ENCODE measurements around the gene LINGO3.

LINGO3 gene

DNA sequence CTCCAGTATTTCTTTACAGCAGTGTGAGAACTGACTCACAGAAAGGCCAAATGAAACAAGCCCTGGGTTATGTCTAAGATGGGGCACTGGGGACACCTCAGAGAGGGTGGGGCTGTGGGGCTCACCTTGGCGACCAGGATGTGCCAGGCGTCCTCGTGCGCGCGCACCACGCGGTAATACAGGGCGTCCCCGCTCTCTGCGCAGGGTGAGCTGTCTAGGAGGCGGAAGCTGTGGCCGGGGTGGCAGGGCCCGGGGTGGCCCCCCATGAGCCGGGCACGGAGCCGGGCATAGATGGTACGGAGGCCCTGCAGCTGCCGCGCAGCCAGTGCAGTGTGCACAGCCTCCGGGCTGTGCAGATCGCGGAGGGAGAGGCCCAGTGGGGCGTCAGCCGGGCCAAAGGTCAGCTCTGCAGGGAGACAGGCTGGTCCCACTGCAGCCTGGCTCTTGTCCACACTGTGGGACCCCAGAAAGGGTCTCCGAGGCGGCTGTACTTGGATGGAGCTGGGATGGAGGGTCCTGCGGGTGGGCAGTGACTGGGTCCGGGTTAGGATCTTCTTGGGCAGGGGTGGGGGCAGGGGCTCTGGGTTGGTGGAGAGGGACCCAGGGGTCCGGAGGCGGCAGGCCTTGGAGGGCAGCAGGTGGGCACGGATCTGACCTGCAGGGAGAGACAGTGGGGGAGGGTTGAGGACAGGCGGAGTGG is 29.3 kb downstream of the LINGO3 start:
- no peak for DNase-seq

DNA sequence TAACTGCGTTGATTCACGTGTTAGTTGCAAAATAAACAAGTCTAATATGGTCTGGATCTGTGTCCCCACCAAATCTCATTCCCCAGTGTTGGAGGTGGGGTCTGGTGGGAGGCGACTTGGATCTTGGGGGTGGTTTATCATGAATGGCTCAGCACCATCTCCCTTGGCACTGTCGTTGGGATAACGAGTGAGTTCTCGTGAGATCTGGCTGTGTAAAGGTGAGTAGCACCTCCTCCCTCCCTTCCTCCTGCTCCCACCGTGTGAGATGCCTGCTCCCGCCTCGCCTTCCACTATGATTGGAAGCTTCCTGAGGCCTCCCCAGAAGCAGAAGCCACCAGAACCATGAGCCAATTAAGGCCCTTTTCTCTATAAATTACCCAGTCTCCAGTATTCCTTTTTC is 30.8 kb downstream of the LINGO3 start:
- no peak for DNase-seq

GRCh38 chr19:2276429-2276986 is 31.4 kb downstream of the LINGO3 start:
- no peak for DNase-seq

GRCh38 chr19:2275588-2276428 is 32.1 kb downstream of the LINGO3 start:
- no peak for DNase-seq

DNA sequence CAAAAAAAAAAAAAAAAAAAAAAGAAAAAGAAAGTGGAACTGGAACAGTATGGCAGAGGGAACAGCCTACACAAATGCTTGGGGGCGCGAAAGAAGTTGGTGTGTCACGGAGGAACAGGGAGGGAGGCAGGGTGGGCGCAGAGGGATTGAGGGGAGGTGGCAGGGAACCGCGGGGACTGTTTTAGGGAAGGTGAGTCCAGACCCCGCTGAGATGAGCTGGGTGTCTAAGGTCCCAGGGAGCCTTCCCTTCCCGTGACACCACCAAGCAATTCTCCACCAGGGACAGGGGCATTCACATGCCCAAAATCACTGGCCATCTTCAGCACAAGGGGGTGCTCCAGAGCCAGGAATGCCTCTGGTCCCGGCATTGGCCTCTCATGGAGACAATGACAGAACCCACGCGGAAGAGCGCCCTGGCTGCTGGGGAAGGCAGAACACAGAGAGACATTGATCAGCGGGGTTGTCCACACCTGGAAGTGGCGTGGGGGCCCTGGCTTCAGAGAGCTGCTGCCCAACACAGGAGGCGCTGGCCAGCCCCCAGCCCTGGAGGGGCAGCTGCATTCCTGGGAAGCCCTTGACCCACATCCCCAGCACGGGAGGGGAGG is 32.9 kb downstream of the LINGO3 start:
- DNase-seq = peak; percentile 29

GRCh38 chr19:2274185-2274711 is 33.7 kb downstream of the LINGO3 start:
- DNase-seq = no peak

GRCh38 chr19:2273356-2274184 is 34.4 kb downstream of the LINGO3 start:
- peak; percentile 66 for DNase-seq

DNA sequence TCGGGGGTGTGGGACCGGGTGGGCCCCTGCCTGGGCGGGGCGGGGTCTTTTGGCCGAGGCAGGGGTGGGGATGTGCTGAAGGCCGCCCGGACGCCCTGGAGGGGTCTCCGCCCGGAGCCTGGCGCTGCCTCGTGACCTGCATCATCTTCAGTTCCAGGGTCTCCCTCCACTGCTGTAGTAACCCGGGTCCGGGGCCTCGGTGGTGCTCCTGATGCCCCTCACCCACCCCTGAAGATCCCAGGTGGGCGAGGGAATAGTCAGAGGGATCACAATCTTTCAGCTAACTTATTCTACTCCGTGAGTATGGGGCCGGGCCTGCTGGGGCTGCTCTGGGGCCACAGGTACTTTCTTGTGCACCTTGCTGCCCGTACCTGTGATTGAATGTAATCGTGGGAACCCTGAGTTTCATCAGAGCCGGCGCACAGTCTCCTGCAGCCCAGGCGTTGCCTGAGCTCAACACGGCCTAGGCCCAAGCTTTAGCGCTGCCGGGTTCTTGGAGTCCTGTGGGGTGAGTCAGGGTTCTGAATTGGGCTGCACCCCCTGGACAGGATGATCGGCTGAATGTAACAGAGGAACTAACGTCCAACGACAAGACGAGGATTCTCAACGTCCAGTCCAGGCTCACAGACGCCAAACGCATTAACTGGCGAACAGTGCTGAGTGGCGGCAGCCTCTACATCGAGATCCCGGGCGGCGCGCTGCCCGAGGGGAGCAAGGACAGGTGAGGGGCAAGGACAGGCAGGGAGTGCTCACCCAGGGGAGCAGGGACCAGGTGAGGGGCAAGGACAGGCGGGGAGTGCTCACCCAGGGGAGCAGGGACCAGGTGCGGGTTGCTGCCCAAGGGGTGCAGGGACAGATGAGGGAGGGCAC is 36.5 kb downstream of the LINGO3 start:
- no peak for DNase-seq

GRCh38 chr19:2270423-2271233 is 37.3 kb downstream of the LINGO3 start:
- no peak for DNase-seq

DNA sequence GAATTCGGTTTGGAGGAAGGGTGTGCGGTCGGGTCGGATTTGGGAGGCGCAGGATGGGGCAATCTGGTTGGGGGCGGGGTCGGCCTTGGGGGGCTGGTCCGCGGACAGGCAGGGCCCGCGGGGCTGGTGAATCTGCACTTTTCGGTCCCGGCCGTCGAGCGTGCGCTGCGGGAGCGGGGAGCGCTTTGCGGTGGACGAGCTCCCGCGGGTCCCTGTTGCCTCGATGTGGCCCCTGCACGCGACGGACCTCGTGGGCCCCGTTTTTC is 37.9 kb downstream of the LINGO3 start:
- DNase-seq = no peak

DNA sequence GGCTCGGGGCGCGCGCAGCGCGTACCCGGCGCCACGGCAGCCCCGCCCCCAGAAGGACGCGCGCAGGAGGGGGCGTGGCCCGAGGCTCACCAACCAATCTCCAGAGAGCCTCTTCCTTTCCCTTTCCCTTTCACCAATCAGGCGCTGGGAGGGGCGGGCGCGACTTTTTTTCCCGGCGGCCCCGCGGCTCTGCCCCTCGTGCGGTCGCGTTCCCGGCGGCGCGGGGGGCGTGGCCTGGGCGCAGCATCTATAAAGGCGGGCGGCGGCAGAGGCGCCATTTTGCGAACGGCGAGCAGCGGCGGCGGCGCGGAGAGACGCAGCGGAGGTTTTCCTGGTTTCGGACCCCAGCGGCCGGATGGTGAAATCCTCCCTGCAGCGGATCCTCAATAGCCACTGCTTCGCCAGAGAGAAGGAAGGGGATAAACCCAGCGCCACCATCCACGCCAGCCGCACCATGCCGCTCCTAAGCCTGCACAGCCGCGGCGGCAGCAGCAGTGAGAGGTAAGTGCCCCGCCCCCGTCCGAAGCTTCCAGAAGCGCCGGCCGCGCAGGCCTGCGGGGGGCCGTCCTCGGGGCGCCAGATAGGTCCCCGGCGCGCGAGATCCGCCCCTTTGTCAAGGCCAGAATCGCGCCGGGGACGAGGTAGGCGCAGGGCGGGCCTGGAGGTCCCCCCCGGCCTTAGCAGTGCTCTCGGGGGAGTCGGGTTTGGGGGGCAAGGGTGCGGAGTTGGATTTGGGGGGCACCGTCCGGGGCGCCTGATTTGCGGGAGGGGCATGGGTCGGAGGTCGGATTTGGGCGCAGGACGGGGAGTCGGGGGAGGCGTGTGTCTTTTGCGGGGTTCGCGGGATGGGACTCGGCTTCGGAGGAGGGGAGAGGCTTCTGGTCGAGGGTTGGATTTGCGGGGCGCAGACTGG is 38.5 kb downstream of the LINGO3 start:
- DNase-seq = peak; percentile 95

DNA sequence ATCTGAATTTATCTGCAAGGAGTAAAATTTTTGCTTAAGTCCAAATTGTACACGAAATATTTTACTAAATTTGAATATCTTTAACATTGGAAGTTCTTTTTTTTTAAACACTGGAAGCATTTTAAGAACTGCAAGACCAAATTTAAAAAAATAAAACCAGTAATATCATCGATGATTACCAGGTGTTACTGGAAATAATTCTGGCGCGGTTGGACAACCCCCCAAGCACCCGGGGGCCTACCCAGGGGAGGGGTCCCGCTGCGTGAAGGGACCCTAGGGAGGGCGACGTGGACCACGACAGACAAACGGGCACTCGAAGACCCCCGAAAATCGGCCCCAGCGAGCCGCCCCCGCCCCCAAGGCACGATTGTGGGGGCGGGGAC is 39.1 kb downstream of the LINGO3 start:
- DNase-seq = no peak

GRCh38 chr19:2268480-2268830 is 39.5 kb downstream of the LINGO3 start:
- no peak for DNase-seq

- peak; percentile 51 for DNase-seq
Observed at GRCh38 chr19:2266183-2266993, 41.6 kb downstream of the LINGO3 start.

DNA sequence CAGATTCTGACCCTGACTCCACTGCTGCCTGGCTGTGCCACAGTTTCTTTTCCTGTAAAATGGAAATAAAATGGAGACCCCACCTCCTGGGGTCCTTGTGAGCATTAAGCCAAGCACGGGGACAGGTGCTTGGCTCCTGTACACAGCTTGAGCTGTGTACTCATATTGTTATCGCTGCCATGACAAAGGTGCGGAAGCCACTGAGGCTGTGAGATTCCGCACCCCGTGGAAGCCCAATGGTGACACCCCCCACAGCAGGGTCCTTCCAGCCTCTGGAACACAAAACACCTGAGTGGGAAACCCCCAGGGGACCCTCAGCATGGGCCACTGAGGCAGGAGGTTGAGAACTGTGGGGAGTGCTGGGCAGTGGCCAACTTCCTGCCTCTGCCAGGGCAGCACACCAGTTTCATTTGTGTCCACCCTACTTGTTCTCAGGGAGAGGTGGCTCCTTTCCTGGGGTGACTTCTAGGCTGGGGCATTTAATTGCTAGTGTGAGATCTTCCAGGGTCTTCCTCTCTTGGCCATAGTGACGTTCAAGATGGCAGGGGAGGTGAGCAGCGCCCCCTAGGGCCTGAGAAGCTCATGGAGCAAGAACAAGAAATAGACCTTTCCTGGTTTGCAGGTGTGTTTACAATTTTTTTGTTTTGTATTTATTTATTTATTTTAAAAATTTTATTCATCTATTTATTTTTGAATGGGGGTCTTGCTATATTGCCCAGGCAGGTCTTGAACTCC is 46.3 kb downstream of the LINGO3 start:
- DNase-seq = no peak

GRCh38 chr19:2260341-2260805 is 47.6 kb downstream of the LINGO3 start:
- no peak for DNase-seq

GRCh38 chr19:2259336-2259735 is 48.6 kb downstream of the LINGO3 start:
- DNase-seq = no peak

Data from NCI-H1092 (cell line).